Natural killer cell (primary cell): Measurements from ENCODE around the gene SH3GL3. TPM values are rescaled to one million over a fixed set of nuclear protein-coding genes. Genes with fewer than 3 reads are reported as not detected.

Experiments used
- ATAC-seq, 3 donors: fragments of 150-1000 bp in 2 of 3; fragments of 200-7000 bp in 1 of 3; cut with Tn5 transposase; 1 replicate in 1 of 3; 2 replicates in 2 of 3; pipeline ENCODE4 v1.10.0; 2021; ENCODE audit warnings: mild to moderate bottlenecking in 2 of 3, moderate library complexity in 2 of 3
- DNase-seq, 2 donors: peaks; one replicate each; pipeline versions ENCODE4 v3.0.0 to v3.0.0-alpha.2; 2013 to 2021; ENCODE audit warnings: mixed read lengths in 1 of 2
- H3K27ac ChIP-seq: one replicate; pipeline ENCODE4 v1.5.1; 2013; ENCODE audit warnings: mild to moderate bottlenecking, low read length
- H3K27me3 ChIP-seq: one replicate; pipeline ENCODE4 v1.6.1; 2013; ENCODE audit warnings: low read length; ENCODE audit not compliant: control insufficient read depth, insufficient read depth
- H3K36me3 ChIP-seq: one replicate; pipeline ENCODE4 v1.6.1; 2013; ENCODE audit warnings: low read length; ENCODE audit not compliant: control insufficient read depth, insufficient read depth
- H3K4me1 ChIP-seq: one replicate; pipeline ENCODE4 v1.6.1; 2013; ENCODE audit warnings: low read length; ENCODE audit not compliant: control insufficient read depth, insufficient read depth
- H3K4me3 ChIP-seq: one replicate; pipeline ENCODE4 v1.5.1; 2013; ENCODE audit warnings: low read length
- H3K9me3 ChIP-seq: one replicate; pipeline ENCODE4 v1.6.1; 2013; ENCODE audit warnings: low read length; ENCODE audit not compliant: control insufficient read depth, insufficient read depth
- H3K27ac Mint-ChIP-seq, 2 donors: one replicate each; pipeline ENCODE4 v1.8.0; 2022; ENCODE audit warnings: mild to moderate bottlenecking in 2 of 2, mixed read lengths in 2 of 2, moderate library complexity in 1 of 2
- H3K27me3 Mint-ChIP-seq, 2 donors: one replicate each; pipeline ENCODE4 v1.8.0; 2022; ENCODE audit warnings: low read depth in 2 of 2, mixed read lengths in 2 of 2
- H3K36me3 Mint-ChIP-seq: one replicate; pipeline ENCODE4 v1.8.0; 2022; ENCODE audit warnings: mixed read lengths
- H3K4me1 Mint-ChIP-seq, 2 donors: one replicate each; pipeline ENCODE4 v1.8.0; 2022; ENCODE audit warnings: mixed read lengths in 2 of 2
- H3K4me3 Mint-ChIP-seq: one replicate; pipeline ENCODE4 v1.8.0; 2022; ENCODE audit warnings: mild to moderate bottlenecking, moderate library complexity, mixed read lengths
- H3K9me3 Mint-ChIP-seq, 2 donors: one replicate each; pipeline ENCODE4 v1.8.0; 2022; ENCODE audit warnings: mixed read lengths in 2 of 2
- WGBS: methylation state at CpG from one replicate; pipeline ENCODE4 v1.1.7; 2013; ENCODE audit warnings: missing lambda C conversion rate; ENCODE audit not compliant: insufficient coverage; 5-methylcytosine and 5-hydroxymethylcytosine counted together
- intact Hi-C: fragments of 100-400 bp; cut with micrococcal nuclease; formaldehyde crosslinking; loops from one replicate; pipeline ENCODE4 v1.14.2; 2022
- total RNA-seq, 4 donors: library from RNA; stranded (reverse); fragments of 120-200 nt in 1 of 4; gene quantifications; one replicate each; pipeline versions ENCODE4 v1.2.3 to v1.2.4, GENCODE V29; 2013 to 2022
- TF ChIP-seq, protein P1 (sequence below): fragments of 200-600 bp; IDR thresholded peaks from one replicate; pipeline ENCODE4 v1.8.0; 2022; ENCODE audit warnings: antibody characterized with exemption

SH3GL3 gene
- total RNA-seq, 3 donors from 2014 or later (not counting 1 experiment from before 2014, with no cell fraction given) = not detected

DNA sequence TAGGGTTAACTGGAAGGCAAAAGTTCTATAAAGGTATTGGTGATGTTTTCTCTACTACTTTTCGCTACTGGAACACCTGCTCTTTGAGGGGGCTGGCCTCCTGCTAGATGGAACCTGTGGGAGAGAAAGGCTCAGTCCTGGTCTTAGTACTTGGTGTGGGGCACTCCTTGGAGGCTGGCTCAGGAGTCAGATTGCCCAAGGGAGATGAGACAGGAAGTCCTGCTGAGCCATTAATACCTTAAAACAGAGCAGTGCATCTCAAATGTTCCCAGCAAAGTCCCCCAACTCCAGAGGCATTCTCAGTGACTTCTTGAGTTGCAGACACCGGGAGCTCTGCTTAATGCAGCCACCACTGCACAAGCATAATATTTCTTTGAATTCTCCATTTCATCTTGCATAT lies 203.7 kb downstream of the SH3GL3 start:
- H3K27ac Mint-ChIP-seq = no peak overlapping the region
- Histone ChIP-seq H3K4me3 (no peak overlapping the region), H3K9me3 (no peaks in the 10 kb centered on the region), H3K36me3 (no peaks in the 10 kb centered on the region), H3K4me1 (no peaks in the 10 kb centered on the region), H3K27me3 (peaks cover 5% of the 10 kb centered on the region), H3K27ac (no peak overlapping the region)
- intact Hi-C loops = no loop called here
- no peaks in the 10 kb centered on the region for H3K4me1 Mint-ChIP-seq
- peaks cover 16 to 19% of the 10 kb centered on the region in 2 donors for H3K27me3 Mint-ChIP-seq
- TF ChIP-seq, protein P1, sequence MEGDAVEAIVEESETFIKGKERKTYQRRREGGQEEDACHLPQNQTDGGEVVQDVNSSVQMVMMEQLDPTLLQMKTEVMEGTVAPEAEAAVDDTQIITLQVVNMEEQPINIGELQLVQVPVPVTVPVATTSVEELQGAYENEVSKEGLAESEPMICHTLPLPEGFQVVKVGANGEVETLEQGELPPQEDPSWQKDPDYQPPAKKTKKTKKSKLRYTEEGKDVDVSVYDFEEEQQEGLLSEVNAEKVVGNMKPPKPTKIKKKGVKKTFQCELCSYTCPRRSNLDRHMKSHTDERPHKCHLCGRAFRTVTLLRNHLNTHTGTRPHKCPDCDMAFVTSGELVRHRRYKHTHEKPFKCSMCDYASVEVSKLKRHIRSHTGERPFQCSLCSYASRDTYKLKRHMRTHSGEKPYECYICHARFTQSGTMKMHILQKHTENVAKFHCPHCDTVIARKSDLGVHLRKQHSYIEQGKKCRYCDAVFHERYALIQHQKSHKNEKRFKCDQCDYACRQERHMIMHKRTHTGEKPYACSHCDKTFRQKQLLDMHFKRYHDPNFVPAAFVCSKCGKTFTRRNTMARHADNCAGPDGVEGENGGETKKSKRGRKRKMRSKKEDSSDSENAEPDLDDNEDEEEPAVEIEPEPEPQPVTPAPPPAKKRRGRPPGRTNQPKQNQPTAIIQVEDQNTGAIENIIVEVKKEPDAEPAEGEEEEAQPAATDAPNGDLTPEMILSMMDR = no peak
- H3K9me3 Mint-ChIP-seq = no peaks in the 10 kb centered on the region
- no peak overlapping the region for H3K4me3 Mint-ChIP-seq
- DNase-seq (no peak), ATAC-seq (no peak)
- WGBS = 82% methylated on average over 2 of the region's 2 CpGs
- H3K36me3 Mint-ChIP-seq = no peaks in the 10 kb centered on the region

DNA sequence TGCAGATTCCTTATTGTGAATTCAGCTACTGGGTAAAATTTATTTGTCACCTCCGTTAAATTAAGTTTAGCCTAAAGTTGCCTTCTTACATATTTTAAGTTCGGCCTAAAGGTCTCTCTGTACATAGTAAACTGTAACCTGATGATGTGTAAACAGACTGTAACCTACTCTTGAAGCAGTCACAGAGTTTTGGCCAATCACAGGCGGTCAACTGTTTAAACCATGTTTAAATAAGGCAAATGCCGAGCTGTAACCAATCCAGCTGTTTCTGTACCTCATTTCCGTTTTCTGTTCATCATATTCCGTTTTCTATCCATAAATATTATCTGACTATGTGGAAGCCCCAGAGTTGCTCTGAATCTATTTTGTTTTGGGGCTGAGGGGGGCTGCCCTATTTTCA lies 204.4 kb downstream of the SH3GL3 start:
- H3K4me3 ChIP-seq = no peak overlapping the region
- TF ChIP-seq, protein P1 = no peak
- no peaks in the 10 kb centered on the region for H3K9me3 Mint-ChIP-seq
- no peaks in the 10 kb centered on the region for H3K4me1 ChIP-seq
- H3K36me3 ChIP-seq = no peaks in the 10 kb centered on the region
- H3K27ac Mint-ChIP-seq = no peak overlapping the region
- no peaks in the 10 kb centered on the region for H3K9me3 ChIP-seq
- 87% methylated on average over 6 of the region's 6 CpGs for WGBS
- H3K27ac ChIP-seq = no peak overlapping the region
- intact Hi-C loops = no loop called here
- DNase-seq (no peak), ATAC-seq (no peak)
- no peaks in the 10 kb centered on the region for H3K36me3 Mint-ChIP-seq
- H3K27me3 ChIP-seq = peaks cover 5% of the 10 kb centered on the region
- H3K4me3 Mint-ChIP-seq = no peak overlapping the region
- H3K27me3 Mint-ChIP-seq = peaks cover 21 to 26% of the 10 kb centered on the region in 2 donors
- no peaks in the 10 kb centered on the region for H3K4me1 Mint-ChIP-seq

DNA sequence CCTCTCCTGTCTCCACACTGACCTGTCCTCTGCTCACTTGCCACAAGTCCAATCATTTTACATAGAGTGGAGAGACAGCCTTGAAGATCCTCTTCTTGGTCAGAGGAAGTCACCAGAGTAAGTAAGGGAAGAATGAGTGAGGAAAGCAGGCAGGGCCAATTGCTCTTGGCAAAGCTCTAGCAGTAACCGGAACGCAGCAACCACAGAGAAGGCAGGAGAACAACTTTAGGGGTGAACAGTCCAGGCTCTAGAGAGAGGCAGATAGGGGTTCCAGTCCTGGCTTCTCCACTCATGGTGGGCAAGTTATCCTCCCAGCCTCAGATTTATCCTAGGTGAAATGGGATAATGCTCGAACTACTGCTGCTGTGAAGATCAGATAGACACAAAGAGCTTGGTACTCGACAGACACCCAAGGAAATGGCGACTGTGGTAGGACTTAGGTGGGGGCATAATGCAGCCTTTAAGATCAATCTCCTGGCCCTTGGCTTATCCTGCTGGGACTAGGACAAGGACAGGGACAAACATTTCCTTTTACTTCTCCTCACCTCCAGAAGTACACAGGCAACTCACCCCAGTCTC lies 205.6 kb downstream of the SH3GL3 start:
- no peak for ATAC-seq
- H3K4me1 ChIP-seq = no peaks in the 10 kb centered on the region
- no peaks in the 10 kb centered on the region for H3K36me3 ChIP-seq
- 87% methylated on average over 5 of the region's 5 CpGs for WGBS
- H3K36me3 Mint-ChIP-seq = no peaks in the 10 kb centered on the region
- H3K9me3 ChIP-seq = no peaks in the 10 kb centered on the region
- no peaks in the 10 kb centered on the region for H3K4me1 Mint-ChIP-seq
- H3K27me3 Mint-ChIP-seq = peaks cover 22 to 27% of the 10 kb centered on the region in 2 donors
- H3K27me3 ChIP-seq = peaks cover 5% of the 10 kb centered on the region
- no peak overlapping the region for H3K4me3 ChIP-seq
- no peak overlapping the region for H3K27ac Mint-ChIP-seq
- intact Hi-C loops = no loop called here
- H3K4me3 Mint-ChIP-seq = no peak overlapping the region
- no peak for DNase-seq
- TF ChIP-seq, protein P1 = no peak
- no peaks in the 10 kb centered on the region for H3K9me3 Mint-ChIP-seq
- no peak overlapping the region for H3K27ac ChIP-seq

DNA sequence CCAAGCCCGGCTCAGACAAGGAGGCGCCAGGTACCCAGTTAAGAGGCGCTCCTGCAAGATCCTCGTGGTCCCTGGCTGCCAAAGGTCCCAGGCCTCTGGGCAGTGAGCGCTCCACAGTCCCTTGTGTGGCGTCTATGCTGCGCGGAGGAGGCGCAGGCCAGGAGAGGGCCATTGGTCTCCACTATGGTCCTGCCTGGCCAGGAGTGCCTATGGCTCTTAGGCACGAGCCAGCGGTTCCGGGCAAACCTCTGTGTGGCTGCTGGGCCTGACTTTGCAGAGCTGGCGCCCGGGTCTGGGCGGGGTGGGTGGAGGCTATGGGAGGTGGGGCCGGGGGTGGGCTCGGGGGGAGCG lies 206.1 kb downstream of the SH3GL3 start:
- Mint-ChIP-seq H3K4me3 (no peak overlapping the region), H3K27me3 (peaks cover 22 to 27% of the 10 kb centered on the region in 2 donors), H3K4me1 (no peaks in the 10 kb centered on the region), H3K36me3 (no peaks in the 10 kb centered on the region), H3K27ac (no peak overlapping the region), H3K9me3 (no peaks in the 10 kb centered on the region)
- no peaks in the 10 kb centered on the region for H3K4me1 ChIP-seq
- H3K9me3 ChIP-seq = no peaks in the 10 kb centered on the region
- H3K36me3 ChIP-seq = no peaks in the 10 kb centered on the region
- H3K4me3 ChIP-seq = no peak overlapping the region
- WGBS = 30% methylated on average over 18 of the region's 18 CpGs
- no peak for ATAC-seq
- TF ChIP-seq, protein P1 = no peak
- peaks cover 5% of the 10 kb centered on the region for H3K27me3 ChIP-seq
- intact Hi-C loops = no loop called here
- no peak overlapping the region for H3K27ac ChIP-seq
- no peak for DNase-seq
